HG02840 (cell line): ENCODE measurements around the gene PPP1R3E.

Experiments
- ATAC-seq: cut with Tn5 transposase; IDR thresholded peaks from one replicate; pipeline ENCODE4 v1.9.1; 2021; ENCODE audit warnings: mild to moderate bottlenecking, moderate library complexity, moderate number of reproducible peaks; ENCODE audit not compliant: unreplicated experiment, low FRiP score

PPP1R3E gene

DNA sequence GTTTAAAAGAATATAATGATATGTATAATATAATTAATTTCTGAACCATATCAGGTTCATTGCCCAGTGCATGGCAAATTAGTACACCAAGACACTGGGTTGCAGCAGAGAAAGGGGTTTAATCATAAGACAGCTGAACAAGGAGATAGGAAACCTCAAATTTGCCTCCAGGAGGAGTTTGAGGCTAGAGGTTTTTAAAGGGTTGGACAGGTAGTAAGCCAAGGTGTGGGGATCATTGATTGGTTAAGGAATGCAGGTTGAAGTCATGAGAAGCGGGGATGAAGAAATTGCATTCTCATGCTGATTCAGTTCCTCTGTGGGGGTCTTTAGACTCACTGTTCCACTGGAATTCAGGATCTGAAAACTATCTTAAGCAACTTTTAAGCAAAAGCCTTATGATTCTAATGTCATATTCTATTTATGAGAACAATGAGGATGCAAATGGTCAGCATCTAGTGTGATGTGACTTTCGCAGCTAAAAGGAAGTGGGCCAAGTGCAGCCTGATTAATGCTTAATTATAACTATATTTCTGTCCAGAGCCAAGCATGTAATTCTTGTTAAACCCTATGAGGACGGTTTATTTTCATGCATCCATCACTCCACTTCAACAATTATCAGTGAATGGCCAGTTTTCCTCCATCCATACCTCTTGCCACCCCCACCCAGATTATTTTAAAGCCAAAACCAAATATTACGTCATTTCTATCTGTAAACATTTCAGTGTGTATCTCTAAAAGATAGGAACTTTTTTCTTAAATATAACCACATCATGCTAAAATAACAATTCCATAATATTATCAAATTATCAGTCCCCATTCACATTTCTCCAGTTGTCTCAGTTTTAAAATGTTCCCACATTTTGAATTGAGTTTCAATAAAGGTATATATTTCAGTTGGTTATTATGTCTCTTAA is 50.0 kb downstream of the PPP1R3E start:
- no peak for ATAC-seq

DNA sequence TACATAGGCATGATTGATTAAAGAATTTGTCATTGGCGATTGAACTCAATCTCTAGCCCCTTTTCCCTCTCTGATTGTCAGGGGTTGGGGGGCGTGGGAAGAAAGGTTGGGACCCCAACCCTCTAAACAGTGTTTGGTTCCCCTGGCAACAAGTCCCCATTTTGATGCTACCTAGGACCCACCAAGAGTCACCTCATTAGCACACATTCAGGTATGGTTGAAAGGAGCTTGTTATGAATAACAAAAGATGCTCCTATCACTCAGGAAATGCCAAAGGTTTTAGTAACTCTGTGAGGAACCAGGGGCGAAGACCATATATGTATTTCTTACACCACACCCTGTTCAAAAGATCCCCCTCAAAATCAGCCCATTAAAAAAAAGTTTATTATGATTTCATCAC is 50.7 kb downstream of the PPP1R3E start:
- ATAC-seq, result no peak

DNA sequence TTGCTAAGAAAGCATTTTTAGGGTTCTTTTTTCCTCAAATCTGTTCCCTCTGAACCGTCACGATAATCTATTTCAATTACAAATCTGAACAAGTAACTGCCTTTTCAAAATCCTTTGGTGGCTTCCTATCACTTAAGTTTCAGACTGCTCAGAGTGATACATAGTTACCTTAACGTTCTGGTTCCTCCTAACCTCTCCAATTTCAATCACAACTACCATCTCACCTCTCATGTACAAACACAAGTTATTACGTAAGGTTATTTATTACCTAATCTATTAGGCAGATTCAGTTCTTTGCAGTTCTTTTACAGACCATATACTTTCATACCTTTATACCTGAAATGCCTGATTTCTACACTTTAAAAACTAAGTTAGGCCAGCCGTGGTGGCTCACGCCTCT is 52.8 kb downstream of the PPP1R3E start:
- ATAC-seq, result no peak

DNA sequence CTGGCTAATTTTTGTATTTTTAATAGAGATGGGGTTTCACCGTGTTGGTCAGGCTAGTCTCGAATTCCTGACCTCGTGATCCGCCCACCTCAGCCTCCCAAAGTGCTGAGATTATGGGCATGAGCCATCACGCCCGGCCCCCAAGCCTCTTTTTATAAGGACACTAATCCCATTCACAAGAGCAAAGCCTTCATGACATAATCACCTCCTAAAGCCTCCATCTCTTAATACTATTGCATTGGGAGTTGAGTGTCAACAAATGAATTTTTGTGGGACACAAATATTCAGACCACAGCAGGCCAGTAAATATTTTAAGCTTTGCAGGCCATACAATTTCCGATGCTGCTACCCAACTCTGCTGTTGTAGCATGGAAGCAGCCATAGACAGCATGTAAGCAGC is 54.1 kb downstream of the PPP1R3E start:
- ATAC-seq, result no peak
